Calu3 (cell line): ENCODE measurements around the gene ERMN. TPM values are rescaled to one million over a fixed set of nuclear protein-coding genes. Genes with fewer than 3 reads are reported as not detected.

Experiments
- BruUV-seq: library from RNA; stranded (reverse); fragments of 400-500 nt; replicated peaks from 2 replicates; lab custom pipeline; 2021; lab: Mats Ljungman, UMichigan
- CTCF ChIA-PET: fragments of 300-600 bp; sonication (Branson Sonifier 250); formaldehyde crosslinking; loops from one replicate; lab custom pipeline; 2022; ENCODE audit warnings: antibody characterized with exemption; lab: Charles Lee
- DNase-seq: peaks from one replicate; pipeline ENCODE4 v3.0.0; 2022
- H3K27ac Mint-ChIP-seq: one replicate; pipeline ENCODE4 v1.8.0; 2022; ENCODE audit warnings: mixed read lengths; ENCODE audit not compliant: unreplicated experiment
- H3K27me3 Mint-ChIP-seq: one replicate; pipeline ENCODE4 v1.8.0; 2022; ENCODE audit warnings: mixed read lengths; ENCODE audit not compliant: unreplicated experiment
- H3K36me3 Mint-ChIP-seq: one replicate; pipeline ENCODE4 v1.8.0; 2022; ENCODE audit warnings: mild to moderate bottlenecking, moderate library complexity, mixed read lengths; ENCODE audit not compliant: insufficient read depth, unreplicated experiment
- H3K4me1 Mint-ChIP-seq: one replicate; pipeline ENCODE4 v1.8.0; 2022; ENCODE audit warnings: mild to moderate bottlenecking, low read depth, mixed read lengths; ENCODE audit not compliant: unreplicated experiment
- H3K4me3 Mint-ChIP-seq: one replicate; pipeline ENCODE4 v1.8.0; 2022; ENCODE audit warnings: mild to moderate bottlenecking, low read depth, moderate library complexity, mixed read lengths; ENCODE audit not compliant: unreplicated experiment
- H3K9me3 Mint-ChIP-seq: one replicate; pipeline ENCODE4 v1.8.0; 2022; ENCODE audit warnings: low read depth, mixed read lengths; ENCODE audit not compliant: unreplicated experiment
- CTCF ChIP-seq: fragments of 200-600 bp; IDR thresholded peaks from one replicate; pipeline ENCODE4 v1.8.0; 2022; ENCODE audit warnings: antibody characterized with exemption; ENCODE audit not compliant: unreplicated experiment
- intact Hi-C: fragments of 100-400 bp; cut with micrococcal nuclease; formaldehyde crosslinking; loops from one replicate; pipeline ENCODE4 v1.10.0; 2022; ENCODE audit not compliant: unreplicated experiment
- total RNA-seq: library from RNA; stranded (reverse); gene quantifications from 2 replicates; pipeline ENCODE4 v1.2.3, GENCODE V29; 2022

The ERMN gene
- total RNA-seq, 1 experiment from 2014 or later: not detected

- no peak for DNase-seq
- no TSS peak for BruUV-seq
- no peak overlapping the region for H3K4me3 Mint-ChIP-seq
- no peak for TF ChIP-seq CTCF
- H3K27me3 Mint-ChIP-seq: peaks cover 11% of the 10 kb centered on the region
- intact Hi-C loops: no loop called here
- no peaks in the 10 kb centered on the region for H3K36me3 Mint-ChIP-seq
- H3K4me1 Mint-ChIP-seq: no peaks in the 10 kb centered on the region
- H3K27ac Mint-ChIP-seq: no peak overlapping the region
- peaks cover 6% of the 10 kb centered on the region for H3K9me3 Mint-ChIP-seq
- CTCF ChIA-PET: no interaction called here
Measured at GRCh38 chr2:157359628-157360027, 34.0 kb upstream of the ERMN start.

DNA sequence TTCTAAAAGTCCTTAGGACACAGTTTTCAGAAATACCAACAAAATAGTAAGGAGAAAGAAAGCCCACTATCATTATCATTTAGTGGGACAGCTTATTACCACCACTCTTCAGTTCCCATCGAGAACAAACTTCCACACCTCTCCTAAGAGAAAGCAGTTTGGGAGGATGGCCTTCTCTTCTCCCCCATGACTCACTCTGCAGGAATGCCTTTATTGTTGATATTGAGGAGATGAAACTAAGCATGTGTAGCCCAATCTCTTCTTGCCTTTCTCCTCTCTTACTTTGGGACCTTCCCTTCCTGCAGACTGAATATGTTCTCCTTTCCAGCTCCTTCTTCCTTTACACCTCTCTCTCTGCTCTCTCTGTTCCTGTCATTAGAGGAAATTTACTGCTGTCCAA lies 30.0 kb upstream of the ERMN start:
- H3K27ac Mint-ChIP-seq: no peak overlapping the region
- no TSS peak for BruUV-seq
- intact Hi-C loops: no loop called here
- CTCF ChIA-PET: no interaction called here
- H3K27me3 Mint-ChIP-seq: peaks cover 11% of the 10 kb centered on the region
- H3K4me3 Mint-ChIP-seq: no peak overlapping the region
- DNase-seq: no peak
- no peaks in the 10 kb centered on the region for H3K36me3 Mint-ChIP-seq
- no peaks in the 10 kb centered on the region for H3K9me3 Mint-ChIP-seq
- no peak for TF ChIP-seq CTCF
- H3K4me1 Mint-ChIP-seq: no peaks in the 10 kb centered on the region

- no peak for DNase-seq
- H3K36me3 Mint-ChIP-seq: no peaks in the 10 kb centered on the region
- intact Hi-C loops: no loop called here
- CTCF ChIA-PET: interaction anchor here (1.0 kb wide), 1 partner anchor 14 kb away, joined by 4 read pairs; no protein-coding TSS in a partner anchor
- BruUV-seq: no TSS peak
- H3K27ac Mint-ChIP-seq: no peak overlapping the region
- H3K27me3 Mint-ChIP-seq: no peaks in the 10 kb centered on the region
- H3K4me1 Mint-ChIP-seq: no peaks in the 10 kb centered on the region
- no peak overlapping the region for H3K4me3 Mint-ChIP-seq
- H3K9me3 Mint-ChIP-seq: no peaks in the 10 kb centered on the region
- TF ChIP-seq CTCF: no peak
Measured at GRCh38 chr2:157349949-157350515, 24.4 kb upstream of the ERMN start.

- H3K4me1 Mint-ChIP-seq: no peaks in the 10 kb centered on the region
- H3K4me3 Mint-ChIP-seq: no peak overlapping the region
- no TSS peak for BruUV-seq
- H3K9me3 Mint-ChIP-seq: peaks cover 11% of the 10 kb centered on the region
- H3K27ac Mint-ChIP-seq: no peak overlapping the region
- intact Hi-C loops: no loop called here
- no peaks in the 10 kb centered on the region for H3K36me3 Mint-ChIP-seq
- CTCF ChIA-PET: no interaction called here
- no peaks in the 10 kb centered on the region for H3K27me3 Mint-ChIP-seq
- TF ChIP-seq CTCF: no peak
- no peak for DNase-seq
Measured at GRCh38 chr2:157348291-157348921, 22.8 kb upstream of the ERMN start.
